ENCODE data around the gene LRRC47.

LRRC47 gene

DNA sequence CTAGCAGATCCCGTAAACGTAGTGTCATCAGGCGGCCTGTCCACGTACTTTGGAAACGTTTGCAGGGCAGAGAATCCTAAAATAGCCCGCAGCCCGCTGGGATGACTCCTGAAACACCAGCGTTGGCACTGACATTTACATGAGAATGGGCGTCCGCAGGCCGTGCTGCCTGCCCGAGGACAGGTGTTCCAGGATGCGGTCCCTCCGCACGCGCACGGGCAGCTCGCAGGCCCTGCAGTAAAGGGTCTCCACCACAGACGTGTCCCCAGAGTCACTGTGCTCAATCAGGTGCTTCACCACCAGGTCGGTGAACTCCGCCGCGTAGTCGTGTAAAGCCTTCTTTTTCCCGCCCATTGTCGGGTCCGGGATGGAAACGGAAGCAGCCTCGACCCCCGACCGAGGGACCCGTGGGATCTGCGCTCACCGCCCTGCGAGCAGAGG lies 49.9 kb downstream of the LRRC47 start:
- no peak for DNase-seq

DNA sequence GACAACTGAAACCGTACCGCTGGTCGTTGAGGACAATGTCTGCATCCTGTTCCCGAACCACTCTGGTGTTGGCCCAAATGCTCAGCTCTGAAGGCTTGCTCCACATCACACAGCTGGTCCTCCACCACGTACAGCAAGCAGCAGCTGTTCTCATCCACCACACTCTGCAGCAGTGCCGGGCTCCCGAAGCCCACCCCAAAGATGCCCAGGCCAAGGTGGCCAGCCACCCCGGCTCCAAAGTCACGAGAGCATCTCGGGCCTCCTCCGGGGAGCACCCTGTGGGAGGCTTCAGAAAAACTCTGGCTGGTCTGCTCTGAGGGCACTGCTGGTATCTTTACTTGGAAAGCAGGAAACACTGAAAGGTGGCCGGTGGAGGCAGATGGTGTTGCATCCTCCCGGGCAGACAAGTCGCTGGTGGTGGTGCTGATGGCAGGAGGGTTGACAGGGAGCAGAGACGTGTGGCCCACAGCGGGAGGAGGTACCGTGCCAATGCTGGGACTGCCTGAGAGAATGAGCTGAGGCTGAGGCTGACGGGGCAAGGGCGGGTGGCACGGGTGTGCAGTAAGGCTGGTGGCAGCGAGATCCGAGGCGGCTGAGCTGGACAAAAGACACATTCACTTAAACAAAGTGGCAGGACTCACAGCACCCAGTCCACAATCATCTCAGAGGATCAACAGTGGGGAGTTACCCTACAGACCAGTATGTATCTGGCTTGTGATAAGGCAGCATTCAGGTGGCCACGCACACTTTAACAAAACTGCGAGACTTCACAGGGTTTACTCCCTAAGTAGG lies 50.5 kb downstream of the LRRC47 start:
- DNase-seq = no peak

DNA sequence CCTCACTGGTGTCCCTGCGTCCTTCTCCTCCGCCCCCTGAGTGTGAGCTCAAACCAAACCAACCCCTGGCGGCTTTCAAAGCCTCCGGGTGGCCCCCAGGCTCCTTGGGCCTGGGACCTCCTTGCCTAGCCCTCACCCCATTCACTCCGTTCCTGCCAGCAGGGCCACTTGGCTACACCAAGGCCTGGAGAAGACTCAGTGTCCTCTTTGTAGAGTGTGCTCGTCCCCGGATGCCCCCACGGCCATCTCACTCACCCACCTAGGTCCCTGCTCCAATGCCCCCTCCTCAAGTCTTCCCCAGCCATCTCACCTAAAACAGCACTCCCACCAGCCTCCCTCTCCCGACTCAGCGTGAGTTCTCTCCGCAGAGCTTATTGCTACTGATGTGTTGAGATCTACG lies 51.2 kb downstream of the LRRC47 start:
- DNase-seq = no peak

DNA sequence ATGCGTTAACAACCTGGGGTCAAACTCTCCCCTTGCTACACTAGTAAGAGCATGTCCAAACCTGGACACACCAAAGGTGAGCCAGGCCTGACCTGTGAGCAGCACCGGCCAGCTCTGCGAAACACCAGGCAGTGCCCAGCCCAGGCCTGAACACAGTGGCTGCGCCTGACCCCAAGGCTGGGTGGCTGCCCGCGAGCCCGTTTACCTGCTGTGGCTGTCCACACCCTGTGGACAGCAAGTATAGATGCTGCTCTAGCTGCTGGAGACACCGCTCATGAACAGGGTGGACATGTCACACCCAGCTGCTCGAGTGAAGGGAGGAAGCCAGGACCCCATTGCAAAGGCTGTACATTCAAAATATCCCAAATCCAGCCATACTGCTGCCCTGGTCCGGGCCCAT lies 51.7 kb downstream of the LRRC47 start:
- no peak for DNase-seq

DNA sequence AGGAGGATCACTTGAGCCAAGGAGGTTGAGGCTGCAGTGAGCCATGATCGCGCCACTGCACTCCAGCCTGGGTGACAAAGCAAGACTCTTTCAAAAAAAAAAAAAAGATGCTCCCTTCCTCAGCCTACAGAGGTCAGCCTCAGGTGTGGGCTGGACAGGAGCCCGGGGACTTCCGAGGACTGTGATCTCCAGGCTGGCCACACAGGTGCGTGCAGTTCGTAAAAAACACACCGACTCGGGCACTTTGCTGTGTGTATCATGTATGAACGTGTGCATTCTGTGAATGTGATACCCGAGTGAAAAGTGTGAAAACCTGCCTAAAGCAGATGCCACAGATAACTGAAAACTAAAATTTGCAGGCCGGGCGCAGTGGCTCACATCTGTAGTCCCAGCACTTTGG lies 52.5 kb downstream of the LRRC47 start:
- no peak for DNase-seq

DNA sequence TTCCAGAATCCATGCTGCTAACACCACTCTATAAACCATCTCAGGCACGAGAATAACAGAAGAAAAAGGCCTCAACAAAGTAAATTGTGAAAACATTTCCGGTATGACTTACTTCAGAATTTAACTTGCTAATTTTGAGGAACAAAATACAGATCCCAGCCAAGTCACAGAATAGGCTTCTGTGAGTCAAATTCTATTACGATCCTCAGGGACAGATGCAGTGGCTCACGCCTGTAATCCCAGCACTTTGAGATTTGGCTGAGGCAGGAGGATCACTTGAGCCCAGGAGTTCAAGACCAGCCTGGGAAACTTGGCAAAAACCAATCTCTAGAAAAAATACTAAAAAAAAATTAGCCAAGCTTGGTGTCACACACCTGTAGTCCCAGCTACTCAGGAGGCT lies 52.9 kb downstream of the LRRC47 start:
- no peak for DNase-seq

DNA sequence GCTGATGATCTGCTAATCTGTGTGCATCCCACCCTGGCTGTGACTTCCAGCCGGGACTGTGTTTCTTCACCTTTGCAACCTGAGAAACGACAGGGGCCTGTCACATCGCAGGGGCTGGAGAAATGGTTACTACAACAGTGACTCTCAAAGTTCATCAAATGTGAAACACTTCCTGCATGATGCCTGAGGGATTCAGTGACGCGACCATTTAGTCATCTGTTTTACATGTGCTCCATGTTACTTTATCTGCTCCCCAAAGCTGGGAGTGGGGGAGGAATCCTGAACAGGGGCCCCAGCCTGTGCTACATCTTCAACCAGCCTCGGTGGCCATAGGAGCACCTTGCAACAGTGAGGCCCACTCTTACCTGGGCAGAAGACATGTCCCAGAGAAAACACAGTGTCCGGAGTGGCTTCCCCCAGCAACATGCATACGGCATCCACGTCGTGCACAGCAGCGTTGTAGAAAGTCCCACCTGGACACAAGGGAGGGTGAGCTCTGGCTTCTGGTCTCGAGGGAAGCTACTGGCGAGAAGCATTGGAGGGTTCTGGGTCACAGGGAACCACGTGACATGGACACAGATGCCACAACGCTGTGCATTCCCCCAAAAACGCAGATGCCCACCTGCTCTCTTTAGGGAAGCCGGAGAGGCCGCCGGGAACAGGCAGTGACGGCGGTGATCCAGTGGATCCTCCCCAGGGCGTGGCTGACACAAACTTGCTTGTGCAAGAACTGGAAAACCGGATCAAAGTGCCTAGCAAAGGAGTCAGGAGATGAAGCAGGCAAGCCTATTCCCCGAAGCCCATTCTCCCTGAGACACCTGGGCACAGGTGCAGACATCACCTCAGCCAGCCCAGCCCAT lies 53.6 kb downstream of the LRRC47 start:
- no peak for DNase-seq

DNA sequence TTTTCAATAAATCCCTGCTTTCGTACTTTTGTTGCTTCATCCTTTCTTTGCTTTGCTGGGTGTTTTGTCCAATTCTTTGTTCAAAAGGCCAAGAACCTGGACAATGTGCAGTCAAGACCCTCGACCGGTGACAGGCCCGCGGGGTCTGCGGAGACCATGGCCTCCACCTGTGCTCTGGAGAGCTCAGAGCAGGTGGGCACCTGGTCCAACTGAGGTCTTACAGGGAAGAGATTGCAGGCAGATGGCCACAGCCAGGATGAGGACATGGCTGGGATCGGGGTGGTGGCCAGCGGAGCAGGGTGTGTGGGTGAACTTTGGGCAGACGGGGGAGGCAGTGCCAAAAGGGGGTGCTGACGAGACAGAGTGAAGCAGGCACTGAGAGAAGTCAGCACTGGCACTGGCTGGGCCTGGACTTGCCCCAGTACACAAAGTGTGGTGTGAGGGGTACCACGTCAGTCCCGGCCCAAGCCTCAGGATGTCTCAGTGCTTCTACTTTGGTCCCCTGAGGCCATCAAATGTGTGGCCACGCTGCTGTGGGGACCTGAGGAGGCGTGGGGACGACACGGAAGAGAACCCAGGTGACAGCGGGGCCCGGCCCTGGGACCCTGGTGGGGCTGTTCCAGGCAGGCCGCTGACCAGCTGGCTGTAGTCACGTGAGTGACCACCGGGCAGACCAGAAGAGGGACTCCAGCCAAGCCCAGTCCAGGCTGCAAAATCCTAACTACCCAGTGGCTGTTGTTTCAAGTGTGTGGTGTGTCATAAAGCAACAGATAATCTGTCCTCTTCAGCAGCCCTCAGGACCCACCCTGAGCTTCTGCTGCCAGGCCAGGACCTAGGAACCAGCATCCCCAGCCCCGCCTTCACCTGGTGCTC lies 54.5 kb downstream of the LRRC47 start:
- DNase-seq = no peak

DNA sequence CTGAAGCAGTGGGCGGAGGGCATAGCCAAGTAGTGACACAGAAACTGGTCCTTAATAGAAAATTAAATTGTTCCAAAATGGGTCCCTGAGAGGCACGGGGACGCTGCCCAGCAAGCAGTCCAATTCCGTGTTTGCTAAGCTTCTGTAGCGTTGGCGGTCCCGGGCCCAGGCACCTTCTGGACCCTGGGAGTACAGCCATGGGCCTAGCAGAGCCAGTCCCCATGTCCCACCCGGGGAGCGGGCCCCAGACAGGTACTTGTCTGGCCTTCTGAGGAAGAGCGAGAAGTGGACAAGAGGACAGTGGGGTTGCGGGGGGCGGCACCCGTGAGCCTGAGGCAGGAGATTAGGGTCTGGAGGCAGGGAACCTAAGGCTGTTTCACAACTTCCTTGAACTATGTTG lies 55.5 kb downstream of the LRRC47 start:
- no peak for DNase-seq

DNA sequence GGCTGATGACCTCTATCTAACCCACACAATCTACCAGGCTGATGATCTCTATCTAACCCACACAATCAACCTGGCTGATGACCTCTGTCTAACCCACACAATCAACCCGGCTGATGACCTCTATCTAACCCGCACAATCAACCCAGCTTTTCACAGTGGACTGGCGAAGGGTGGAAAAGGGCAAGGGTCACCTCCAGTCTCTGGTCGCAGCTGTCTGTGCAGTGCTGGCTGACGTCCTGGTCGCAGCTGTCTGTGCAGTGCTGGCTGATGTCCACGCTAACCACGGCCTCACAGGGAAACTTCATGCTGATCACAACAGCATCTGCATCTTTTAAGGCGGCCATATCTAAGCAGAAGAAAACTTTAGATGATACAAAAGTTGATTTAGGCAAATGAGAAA lies 56.3 kb downstream of the LRRC47 start:
- DNase-seq = no peak

DNA sequence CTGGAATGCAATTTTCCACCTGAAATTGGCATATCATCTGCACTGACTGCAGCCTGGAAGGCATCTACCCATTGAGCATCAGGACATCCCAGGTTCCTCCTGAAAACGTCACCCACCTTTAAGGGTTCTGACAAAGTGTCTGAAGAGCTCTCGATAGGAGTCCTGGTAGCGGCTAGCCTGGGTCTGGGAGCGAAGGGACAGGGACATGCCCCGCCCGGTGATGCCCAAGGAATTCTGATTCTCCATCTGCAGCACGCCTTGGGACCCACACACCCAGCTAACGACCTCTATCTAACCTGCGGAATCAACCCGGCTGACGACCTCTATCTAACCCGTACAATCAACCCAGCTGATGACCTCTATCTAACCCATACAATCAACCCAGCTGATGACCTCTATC lies 57.4 kb downstream of the LRRC47 start:
- DNase-seq = no peak

DNA sequence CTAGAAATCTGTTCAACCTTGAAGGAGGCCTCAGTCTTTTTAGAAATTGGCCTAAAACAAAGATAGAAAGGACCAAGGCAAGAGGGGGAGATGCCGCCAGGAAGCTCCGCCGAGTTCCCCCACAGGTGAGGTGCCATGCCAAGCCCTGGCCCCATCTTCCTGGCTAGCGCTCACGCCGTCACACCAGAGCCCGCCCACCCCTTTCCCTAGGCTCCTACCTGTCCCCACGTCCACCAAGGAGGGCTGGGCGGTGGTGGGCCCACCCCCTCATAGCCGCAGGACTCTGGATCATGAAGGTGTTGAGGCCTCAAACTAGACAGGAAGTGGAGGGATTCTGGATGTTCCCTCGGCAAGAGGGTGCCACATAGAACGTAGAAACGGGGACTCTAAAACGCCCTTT lies 59.6 kb downstream of the LRRC47 start:
- DNase-seq = no peak

DNA sequence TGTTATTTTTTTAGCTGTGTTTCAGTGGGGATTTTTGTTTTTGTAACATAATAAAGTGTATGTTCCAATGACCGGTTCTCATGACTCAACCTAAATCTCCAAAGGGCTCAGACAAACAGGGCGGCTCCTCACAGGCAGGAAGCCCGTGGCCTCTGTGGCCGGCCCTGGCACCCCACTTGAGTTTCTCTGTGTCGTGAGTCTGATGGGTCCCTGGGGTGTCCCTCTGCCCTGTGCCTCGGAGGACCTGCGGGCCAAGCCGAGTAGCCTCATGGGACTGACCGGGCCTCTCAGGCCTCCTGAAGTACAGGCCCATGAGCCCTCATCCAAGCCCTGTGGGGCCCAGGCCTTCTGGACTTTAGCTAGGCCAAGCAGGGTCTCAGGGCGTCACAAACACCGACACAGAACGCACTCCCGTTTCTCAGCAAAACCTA lies 60.2 kb downstream of the LRRC47 start:
- DNase-seq = no peak

DNA sequence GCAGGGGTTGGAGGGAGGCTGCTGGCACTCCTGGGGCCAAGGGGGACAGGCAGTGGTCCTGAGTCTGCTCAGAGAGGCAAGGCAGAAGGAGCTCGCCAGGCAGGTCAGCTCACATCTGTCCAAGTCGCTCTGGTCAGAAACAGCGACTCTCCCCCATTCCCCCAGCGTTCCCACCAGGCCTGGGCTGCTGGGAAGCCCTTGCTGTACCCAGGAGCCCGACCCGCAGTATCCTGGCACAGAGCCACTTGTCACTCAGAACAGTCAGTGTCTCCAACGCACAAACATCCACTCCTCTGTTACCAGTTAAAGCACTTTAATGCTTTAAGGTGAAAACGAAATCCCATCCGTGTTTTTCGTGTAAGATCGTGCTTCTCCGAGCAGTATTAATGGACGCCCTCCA lies 60.6 kb downstream of the LRRC47 start:
- peak; percentile 6 for DNase-seq

DNA sequence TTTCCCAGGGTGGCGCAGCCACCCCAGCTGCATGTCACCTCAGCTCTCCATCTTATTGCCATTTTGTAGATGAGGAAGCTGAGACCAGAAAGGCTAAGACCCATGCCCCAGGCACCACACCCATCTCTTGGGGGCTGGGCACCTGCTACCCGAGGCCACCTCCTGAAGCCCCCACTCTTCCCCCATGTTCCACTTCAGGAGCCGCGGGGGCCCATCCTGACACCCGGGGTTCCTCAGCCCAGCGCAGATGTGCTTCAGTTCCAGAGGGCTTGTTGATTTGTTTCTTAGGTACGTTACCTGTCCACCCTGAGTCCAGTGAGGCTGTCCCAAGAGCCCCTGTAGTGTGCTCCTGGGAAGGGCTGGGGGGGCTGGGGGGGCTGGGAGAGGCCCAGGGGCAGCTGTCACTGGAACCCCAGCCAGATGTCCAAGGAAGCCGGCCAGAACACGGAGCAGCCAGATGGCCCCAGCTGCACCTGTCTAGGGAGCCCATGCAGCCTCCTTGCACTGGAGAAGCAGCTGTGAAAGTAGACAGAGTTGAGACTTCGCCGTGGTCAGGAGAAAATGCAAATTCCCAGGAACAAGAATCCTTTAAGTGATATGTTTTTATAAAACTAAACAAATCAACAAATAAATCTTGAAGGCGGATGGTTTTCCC lies 61.1 kb downstream of the LRRC47 start:
- no peak for DNase-seq

DNA sequence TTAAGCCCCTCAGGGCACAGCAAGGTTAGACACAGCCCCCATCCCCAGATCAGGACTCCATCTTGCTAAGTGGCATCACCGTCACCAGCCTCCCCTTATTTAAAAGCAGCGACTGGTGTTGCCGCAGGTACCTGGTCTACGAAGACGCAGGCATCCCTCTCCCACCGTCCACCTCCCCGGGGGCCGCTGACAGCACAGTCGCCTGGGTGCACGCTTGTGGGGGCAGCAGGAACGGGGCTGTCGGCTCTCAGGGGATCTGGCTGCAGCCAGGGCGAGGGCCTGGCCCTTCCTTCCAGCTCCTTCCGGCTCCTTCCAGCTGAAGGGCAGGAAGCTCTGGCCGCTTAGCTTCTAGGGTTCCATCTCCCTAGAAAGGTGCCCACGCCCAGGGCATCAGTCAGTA lies 61.7 kb downstream of the LRRC47 start:
- DNase-seq = no peak

DNA sequence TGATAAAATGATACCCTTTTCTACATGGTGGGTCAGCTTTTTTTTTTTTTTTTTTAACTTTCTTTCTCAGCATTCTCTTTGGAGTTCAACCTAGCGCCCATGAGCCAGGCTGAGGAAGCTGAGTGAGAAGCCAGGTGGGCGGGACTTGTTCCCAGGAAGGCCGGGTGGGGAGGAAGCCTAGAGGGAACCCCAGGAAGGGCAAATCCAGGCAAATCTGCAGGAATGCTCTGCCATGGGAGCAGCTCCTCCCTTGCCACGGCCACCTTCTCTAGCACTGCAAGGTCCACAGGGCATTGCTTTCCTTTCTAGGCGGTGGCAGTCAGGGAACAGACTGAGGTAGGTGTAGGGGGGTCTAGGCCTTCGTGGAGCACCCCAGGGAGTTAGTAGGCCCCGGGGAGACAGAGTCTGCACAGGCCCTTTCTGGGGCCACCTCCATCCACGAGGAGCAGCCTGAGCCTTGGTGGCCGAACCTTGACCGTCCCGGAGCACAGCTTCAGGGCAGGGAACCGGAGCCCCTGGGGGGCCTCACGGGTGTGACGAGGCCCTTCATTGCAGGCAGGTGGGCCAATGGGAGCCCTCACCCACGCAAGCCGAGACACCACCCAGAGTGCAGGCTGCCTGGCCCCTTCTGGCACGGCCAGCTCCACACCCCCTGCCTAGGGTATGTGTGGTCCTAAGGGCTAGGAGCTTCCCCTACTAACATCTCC lies 62.3 kb downstream of the LRRC47 start:
- DNase-seq = no peak

DNA sequence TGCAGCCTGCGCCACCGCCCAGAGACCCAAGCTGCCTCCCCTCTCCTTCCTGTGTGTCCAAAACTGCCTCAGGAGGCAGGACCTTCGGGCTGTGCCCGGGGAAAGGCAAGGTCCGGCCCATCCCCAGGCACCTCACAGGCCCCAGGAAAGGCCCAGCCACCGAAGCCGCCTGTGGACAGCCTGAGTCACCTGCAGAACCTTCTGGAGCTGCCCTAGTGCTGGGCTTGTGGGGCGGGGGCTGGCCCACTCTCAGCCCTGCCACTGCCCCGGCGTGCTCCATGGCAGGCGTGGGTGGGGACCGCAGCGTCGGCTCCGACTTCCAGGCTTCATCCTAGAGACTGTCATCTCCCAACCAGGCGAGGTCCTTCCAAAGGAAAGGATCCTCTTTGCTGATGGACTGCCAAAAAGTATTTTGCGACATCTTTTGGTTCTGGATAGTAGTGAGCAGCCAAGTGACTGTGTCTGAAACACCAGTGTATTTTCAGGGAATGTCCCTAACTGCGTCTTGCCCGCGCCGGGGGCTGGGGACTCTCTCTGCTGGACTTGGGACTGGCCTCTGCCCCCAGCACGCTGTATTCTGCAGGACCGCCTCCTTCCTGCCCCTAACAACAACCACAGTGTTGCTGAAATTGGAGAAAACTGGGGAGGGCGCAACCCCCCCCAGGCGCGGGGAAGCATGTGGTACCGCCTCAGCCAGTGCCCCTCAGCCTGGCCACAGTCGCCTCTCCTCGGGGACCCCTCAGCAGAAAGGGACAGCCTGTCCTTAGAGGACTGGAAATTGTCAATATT lies 63.0 kb downstream of the LRRC47 start:
- DNase-seq = no peak

DNA sequence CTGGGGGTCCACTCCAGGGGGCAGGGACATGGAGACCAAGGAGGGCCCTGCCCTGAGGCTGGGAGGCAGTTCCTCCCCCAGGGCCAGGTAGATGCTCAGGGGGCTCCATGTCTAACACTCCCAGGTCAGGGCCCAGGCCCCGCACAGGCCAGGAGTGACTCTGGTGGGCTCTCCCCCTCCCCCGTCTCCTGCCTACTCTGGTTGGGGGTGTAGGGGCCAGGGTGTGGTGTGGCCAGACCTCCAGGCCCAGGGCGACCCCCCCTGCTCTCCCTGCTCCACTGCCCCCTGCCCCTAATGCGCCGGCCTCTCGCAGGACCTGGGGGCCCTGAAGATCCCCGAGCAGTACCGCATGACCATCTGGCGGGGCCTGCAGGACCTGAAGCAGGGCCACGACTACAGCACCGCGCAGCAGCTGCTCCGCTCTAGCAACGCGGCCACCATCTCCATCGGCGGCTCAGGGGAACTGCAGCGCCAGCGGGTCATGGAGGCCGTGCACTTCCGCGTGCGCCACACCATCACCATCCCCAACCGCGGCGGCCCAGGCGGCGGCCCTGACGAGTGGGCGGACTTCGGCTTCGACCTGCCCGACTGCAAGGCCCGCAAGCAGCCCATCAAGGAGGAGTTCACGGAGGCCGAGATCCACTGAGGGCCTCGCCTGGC lies 63.7 kb downstream of the LRRC47 start:
- no peak for DNase-seq

DNA sequence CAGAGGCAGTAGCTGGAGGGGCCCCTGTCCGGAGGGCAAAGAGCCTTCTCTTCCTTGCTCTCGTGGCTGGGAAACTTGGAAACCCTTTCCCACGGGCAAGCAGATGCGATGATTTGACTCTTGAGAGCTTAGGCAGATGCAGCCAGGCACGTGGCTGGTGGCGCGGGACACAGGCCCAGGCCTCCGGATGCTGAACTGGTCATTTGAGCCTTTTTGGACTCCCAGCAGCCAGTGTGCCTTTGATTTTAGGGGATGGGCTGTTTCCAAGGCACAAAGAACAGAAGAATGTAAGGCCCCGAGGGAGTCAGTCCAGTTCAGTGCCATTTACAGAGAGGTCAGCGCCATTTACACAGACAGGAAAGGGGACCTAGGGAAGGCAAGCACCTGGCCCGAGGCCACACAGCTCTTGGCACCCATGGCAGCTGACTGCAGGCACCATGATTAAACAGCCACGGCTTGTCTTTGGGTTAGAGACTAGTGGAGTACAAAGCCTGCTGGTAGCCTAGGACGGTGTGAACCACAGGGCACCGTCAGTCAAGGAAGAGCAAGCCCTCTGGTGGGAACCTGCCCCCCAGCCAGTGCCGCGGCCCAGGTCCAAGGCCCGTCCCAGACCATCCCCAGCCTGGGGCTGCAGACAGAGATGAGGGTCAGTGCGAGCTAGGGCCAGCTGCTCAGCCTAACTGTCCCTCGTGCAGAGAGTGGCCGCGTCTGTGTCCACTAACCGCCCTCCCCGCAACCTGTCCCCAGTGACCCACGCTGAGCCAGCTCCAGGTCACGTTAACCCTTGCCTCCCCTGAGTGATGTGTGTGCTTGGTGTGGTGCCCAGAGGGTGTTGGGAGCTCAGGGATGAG lies 64.5 kb downstream of the LRRC47 start:
- no peak for DNase-seq

All from NCI-H1694 treated with DMSO at 0.1 percent for 48 hours (cell line).